Vagina (tissue), 2 donors: ENCODE measurements around the gene KCNQ2. TPM values are rescaled to one million over a fixed set of nuclear protein-coding genes. Genes with fewer than 3 reads are reported as not detected.

Experiments used
- DNase-seq, 2 donors: peaks; one replicate each; pipeline ENCODE4 v3.0.0-alpha.2; 2017; ENCODE audit errors: extremely low spot score in 2 of 2
- H3K27ac ChIP-seq: fragments of 200-600 bp; sonication (generic); one replicate; pipeline ENCODE4 v1.5.1; 2019
- H3K27me3 ChIP-seq: fragments of 200-600 bp; sonication (generic); one replicate; pipeline ENCODE4 v1.5.1; 2019
- H3K36me3 ChIP-seq, 2 donors: fragments of 200-600 bp; sonication (generic); one replicate each; pipeline ENCODE4 v1.5.1; 2017 to 2019
- H3K4me1 ChIP-seq: fragments of 200-600 bp; sonication (generic); one replicate; pipeline ENCODE4 v1.5.1; 2019
- H3K4me3 ChIP-seq, 2 donors: fragments of 200-600 bp; sonication (generic); 1 replicate in 1 of 2; 2 replicates in 1 of 2; pipeline ENCODE4 v1.5.1; 2016 to 2019
- H3K9me3 ChIP-seq: fragments of 200-600 bp; sonication (generic); one replicate; pipeline ENCODE4 v1.5.1; 2019
- CTCF ChIP-seq, 3 experiments: fragments of 450-650 bp in 2 of 3; fragments of 200-600 bp in 1 of 3; sonication (generic) in 1 of 3; IDR thresholded peaks; one replicate each; pipeline ENCODE4 v1.5.1; 2017 to 2019; ENCODE audit warnings: antibody characterized with exemption in 3 of 3, mild to moderate bottlenecking in 2 of 3, moderate library complexity in 2 of 3
- POLR2A ChIP-seq, 2 donors: fragments of 450-650 bp; IDR thresholded peaks; one replicate each; pipeline ENCODE4 v1.6.1; 2017; ENCODE audit warnings: antibody characterized with exemption in 2 of 2, mild to moderate bottlenecking in 2 of 2, moderate library complexity in 2 of 2
- POLR2AphosphoS5 ChIP-seq, 2 donors: sonication (generic); formaldehyde crosslinking; IDR thresholded peaks; one replicate each; pipeline ENCODE4 v1.9.0; 2017; ENCODE audit warnings: antibody characterized with exemption in 2 of 2, mild to moderate bottlenecking in 2 of 2, low read depth in 1 of 2; ENCODE audit not compliant: insufficient read depth in 1 of 2
- intact Hi-C: fragments of 100-400 bp; cut with DNase I; formaldehyde crosslinking; loops from one replicate; pipeline ENCODE4 v1.15.1; 2023
- total RNA-seq: library from RNA; depleted of rRNA; stranded (reverse); fragments of >200 nt; gene quantifications from one replicate; pipeline ENCODE4 v1.2.3, GENCODE V29; 2016

The KCNQ2 gene
- total RNA-seq, 1 donor from 2014 or later, result 1.2 TPM

- TF ChIP-seq POLR2A (IDR thresholded peaks at IDR 0.05), result no peak
- no peak for TF ChIP-seq POLR2AphosphoS5 (IDR thresholded peaks at IDR 0.05; ENCODE audit: insufficient read depth in 1 of 2, low read depth in 1 of 2)
- no peak for TF ChIP-seq CTCF (IDR thresholded peaks at IDR 0.05)
- no peak overlapping the region for H3K27ac ChIP-seq
- H3K9me3 ChIP-seq, result no peaks in the 10 kb centered on the region
- H3K36me3 ChIP-seq, result no peaks in the 10 kb centered on the region
- intact Hi-C loops, result no loop called here
- H3K4me1 ChIP-seq, result no peaks in the 10 kb centered on the region
- no peak overlapping the region for H3K4me3 ChIP-seq
- no peaks in the 10 kb centered on the region for H3K27me3 ChIP-seq
- no peak for DNase-seq
Measured at GRCh38 chr20:63404129-63405085, 68.0 kb downstream of the KCNQ2 start.

GRCh38 chr20:63403403-63404105 lies 68.9 kb downstream of the KCNQ2 start:
- intact Hi-C loops, result no loop called here
- no peak overlapping the region for H3K4me3 ChIP-seq
- H3K36me3 ChIP-seq, result no peaks in the 10 kb centered on the region
- H3K9me3 ChIP-seq, result no peaks in the 10 kb centered on the region
- H3K27ac ChIP-seq, result no peak overlapping the region
- TF ChIP-seq POLR2AphosphoS5 (IDR thresholded peaks at IDR 0.05; ENCODE audit: insufficient read depth in 1 of 2, low read depth in 1 of 2) (no peak), POLR2A (IDR thresholded peaks at IDR 0.05) (no peak)
- DNase-seq, result no peak
- no peaks in the 10 kb centered on the region for H3K27me3 ChIP-seq
- no peaks in the 10 kb centered on the region for H3K4me1 ChIP-seq

- no peak for TF ChIP-seq CTCF (IDR thresholded peaks at IDR 0.05)
- TF ChIP-seq POLR2A (IDR thresholded peaks at IDR 0.05), result no peak
- TF ChIP-seq POLR2AphosphoS5 (IDR thresholded peaks at IDR 0.05; ENCODE audit: insufficient read depth in 1 of 2, low read depth in 1 of 2), result no peak
- intact Hi-C loops, result no loop called here
- Histone ChIP-seq H3K36me3 (no peaks in the 10 kb centered on the region), H3K4me1 (no peaks in the 10 kb centered on the region), H3K9me3 (no peaks in the 10 kb centered on the region), H3K4me3 (no peak overlapping the region), H3K27me3 (no peaks in the 10 kb centered on the region), H3K27ac (no peak overlapping the region)
- no peak for DNase-seq
Measured at GRCh38 chr20:63402860-63403220, 69.6 kb downstream of the KCNQ2 start.

- TF ChIP-seq POLR2AphosphoS5 (IDR thresholded peaks at IDR 0.05; ENCODE audit: insufficient read depth in 1 of 2, low read depth in 1 of 2), result no peak
- no peak for TF ChIP-seq POLR2A (IDR thresholded peaks at IDR 0.05)
- TF ChIP-seq CTCF (IDR thresholded peaks at IDR 0.05), result no peak
- no peaks in the 10 kb centered on the region for H3K36me3 ChIP-seq
- intact Hi-C loops, result no loop called here
- no peaks in the 10 kb centered on the region for H3K4me1 ChIP-seq
- no peak for DNase-seq
- no peaks in the 10 kb centered on the region for H3K27me3 ChIP-seq
- no peak overlapping the region for H3K4me3 ChIP-seq
- H3K27ac ChIP-seq, result no peak overlapping the region
- H3K9me3 ChIP-seq, result no peaks in the 10 kb centered on the region
Measured at GRCh38 chr20:63402181-63402859, 70.1 kb downstream of the KCNQ2 start.

- no peaks in the 10 kb centered on the region for H3K4me1 ChIP-seq
- intact Hi-C loops, result no loop called here
- TF ChIP-seq CTCF (IDR thresholded peaks at IDR 0.05), result no peak
- TF ChIP-seq POLR2A (IDR thresholded peaks at IDR 0.05), result no peak
- TF ChIP-seq POLR2AphosphoS5 (IDR thresholded peaks at IDR 0.05; ENCODE audit: insufficient read depth in 1 of 2, low read depth in 1 of 2), result no peak
- H3K4me3 ChIP-seq, result no peak overlapping the region
- H3K36me3 ChIP-seq, result no peaks in the 10 kb centered on the region
- no peaks in the 10 kb centered on the region for H3K27me3 ChIP-seq
- no peaks in the 10 kb centered on the region for H3K9me3 ChIP-seq
- no peak for DNase-seq
- H3K27ac ChIP-seq, result no peak overlapping the region
Measured at GRCh38 chr20:63401384-63402110, 70.9 kb downstream of the KCNQ2 start.
